Caco-2 (cell line): ENCODE measurements around the gene AFF1. TPM values are rescaled to one million over a fixed set of nuclear protein-coding genes. Genes with fewer than 3 reads are reported as not detected.

ENCODE experiments used
- BruUV-seq: library from RNA; stranded (reverse); fragments of 400-500 nt; replicated peaks from 2 replicates; lab custom pipeline; 2021; lab: Mats Ljungman, UMichigan
- CTCF ChIA-PET: fragments of 300-600 bp; sonication (Branson Sonifier 250); formaldehyde crosslinking; loops from one replicate; lab custom pipeline; 2022; ENCODE audit warnings: antibody characterized with exemption; lab: Charles Lee
- POLR2A ChIA-PET: fragments of 300-600 bp; sonication (Branson Sonifier 250); formaldehyde crosslinking; loops from one replicate; lab custom pipeline; 2022; ENCODE audit warnings: antibody characterized with exemption; lab: Charles Lee
- DNase-seq, 2 experiments: peaks; one replicate each; pipeline versions ENCODE4 v3.0.0 to v3.0.0-alpha.2; 2020 to 2022
- H3K27me3 ChIP-seq: replicated peaks from 2 replicates; pipeline ENCODE4 v1.6.0; 2011; ENCODE audit warnings: low read length; ENCODE audit not compliant: control insufficient read depth, insufficient read depth
- H3K36me3 ChIP-seq: 2 replicates; pipeline ENCODE4 v1.5.1; 2011; ENCODE audit warnings: low read length; ENCODE audit not compliant: control insufficient read depth, insufficient read depth
- H3K4me1 ChIP-seq: fragments of 250-450 bp; sonication (Bioruptor Pico); 2 replicates; pipeline ENCODE4 v1.5.1; 2020; ENCODE audit warnings: mild to moderate bottlenecking
- H3K4me3 ChIP-seq: 2 replicates; pipeline ENCODE4 v1.5.1; 2011; ENCODE audit warnings: low read depth, mild to moderate bottlenecking, control low read depth, low read length
- H3K9me3 ChIP-seq: fragments of 250-450 bp; sonication (Bioruptor Pico); 2 replicates; pipeline ENCODE4 v1.5.1; 2020; ENCODE audit warnings: mild to moderate bottlenecking, moderate library complexity
- H3K27ac Mint-ChIP-seq: one replicate; pipeline ENCODE4 v1.8.0; 2022; ENCODE audit warnings: mixed read lengths; ENCODE audit not compliant: unreplicated experiment
- H3K27me3 Mint-ChIP-seq: one replicate; pipeline ENCODE4 v1.8.0; 2022; ENCODE audit warnings: mixed read lengths; ENCODE audit not compliant: insufficient read depth, unreplicated experiment
- H3K36me3 Mint-ChIP-seq: one replicate; pipeline ENCODE4 v1.8.0; 2022; ENCODE audit warnings: mild to moderate bottlenecking, mixed read lengths; ENCODE audit not compliant: insufficient read depth, unreplicated experiment
- H3K4me1 Mint-ChIP-seq: one replicate; pipeline ENCODE4 v1.8.0; 2022; ENCODE audit warnings: low read depth, mixed read lengths; ENCODE audit not compliant: unreplicated experiment
- H3K4me3 Mint-ChIP-seq: one replicate; pipeline ENCODE4 v1.8.0; 2022; ENCODE audit warnings: mild to moderate bottlenecking, moderate library complexity, mixed read lengths; ENCODE audit not compliant: unreplicated experiment
- H3K9me3 Mint-ChIP-seq: one replicate; pipeline ENCODE4 v1.8.0; 2022; ENCODE audit warnings: mixed read lengths; ENCODE audit not compliant: unreplicated experiment
- intact Hi-C: fragments of 100-400 bp; cut with micrococcal nuclease; formaldehyde crosslinking; loops from one replicate; pipeline ENCODE4 v1.10.0; 2022; ENCODE audit not compliant: unreplicated experiment
- total RNA-seq: library from RNA; stranded (reverse); gene quantifications from 2 replicates; pipeline ENCODE4 v1.2.3, GENCODE V29; 2022
- TF ChIP-seq, protein P1 (sequence below), 2 experiments: fragments of 200-600 bp in 1 of 2; IDR thresholded peaks; 1 replicate in 1 of 2; 2 replicates in 1 of 2; pipeline versions ENCODE4 v1.5.1 to v1.8.0; 2011 to 2022; ENCODE audit warnings: antibody characterized with exemption in 1 of 2, control low read depth in 1 of 2, inconsistent platforms in 1 of 2, low read depth in 1 of 2, low read length in 1 of 2, mild to moderate bottlenecking in 1 of 2, moderate library complexity in 1 of 2; ENCODE audit not compliant: insufficient read depth in 1 of 2, severe bottlenecking in 1 of 2, unreplicated experiment in 1 of 2

Gene AFF1
- total RNA-seq, 1 experiment from 2014 or later = 48.3 TPM

DNA sequence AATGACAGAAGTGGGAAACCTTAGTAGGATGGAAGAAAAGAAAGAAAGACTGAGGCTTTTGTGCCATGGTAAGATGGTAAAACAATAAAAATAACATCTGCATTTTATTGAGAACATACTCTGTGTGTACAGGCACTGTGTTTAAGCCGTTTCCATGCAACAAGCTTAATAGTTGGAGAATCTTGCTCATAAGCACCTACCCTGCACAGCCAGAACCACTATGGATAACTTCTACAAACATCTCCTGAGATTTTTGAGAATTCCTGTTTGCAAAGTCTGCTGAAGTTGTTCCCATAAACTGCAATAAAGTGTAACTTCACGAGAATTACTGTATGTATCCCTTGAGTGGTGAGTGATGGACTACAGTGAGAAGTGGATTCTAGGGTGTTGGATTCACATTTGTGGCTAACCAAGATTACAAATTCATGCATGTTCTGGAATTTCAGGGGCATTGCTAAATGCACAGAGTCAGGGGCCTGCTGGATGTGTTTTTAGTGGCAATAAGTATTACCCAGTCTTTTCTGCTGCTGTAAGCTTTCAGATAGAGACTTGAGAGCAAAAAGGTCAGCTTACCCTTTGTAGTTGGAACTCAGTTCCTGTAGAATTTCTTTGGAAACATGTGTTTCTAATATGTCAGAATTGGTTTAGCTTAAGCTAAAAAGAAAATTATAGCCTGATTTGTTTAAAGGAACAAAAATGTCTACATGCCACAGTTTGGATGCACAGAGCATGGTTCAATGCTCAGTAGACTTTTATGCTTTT, 132.5 kb downstream of the AFF1 start:
- BruUV-seq = no TSS peak
- no peaks in the 10 kb centered on the region for H3K27me3 Mint-ChIP-seq
- intact Hi-C loops = no loop called here
- Histone ChIP-seq H3K4me1 (no peaks in the 10 kb centered on the region), H3K9me3 (no peaks in the 10 kb centered on the region), H3K36me3 (no peaks in the 10 kb centered on the region), H3K27me3 (no peaks in the 10 kb centered on the region), H3K4me3 (no peak overlapping the region)
- H3K4me3 Mint-ChIP-seq = no peak overlapping the region
- H3K36me3 Mint-ChIP-seq = peaks cover 16% of the 10 kb centered on the region
- no peaks in the 10 kb centered on the region for H3K9me3 Mint-ChIP-seq
- no peak overlapping the region for H3K27ac Mint-ChIP-seq
- DNase-seq = no peak
- TF ChIP-seq, protein P1, sequence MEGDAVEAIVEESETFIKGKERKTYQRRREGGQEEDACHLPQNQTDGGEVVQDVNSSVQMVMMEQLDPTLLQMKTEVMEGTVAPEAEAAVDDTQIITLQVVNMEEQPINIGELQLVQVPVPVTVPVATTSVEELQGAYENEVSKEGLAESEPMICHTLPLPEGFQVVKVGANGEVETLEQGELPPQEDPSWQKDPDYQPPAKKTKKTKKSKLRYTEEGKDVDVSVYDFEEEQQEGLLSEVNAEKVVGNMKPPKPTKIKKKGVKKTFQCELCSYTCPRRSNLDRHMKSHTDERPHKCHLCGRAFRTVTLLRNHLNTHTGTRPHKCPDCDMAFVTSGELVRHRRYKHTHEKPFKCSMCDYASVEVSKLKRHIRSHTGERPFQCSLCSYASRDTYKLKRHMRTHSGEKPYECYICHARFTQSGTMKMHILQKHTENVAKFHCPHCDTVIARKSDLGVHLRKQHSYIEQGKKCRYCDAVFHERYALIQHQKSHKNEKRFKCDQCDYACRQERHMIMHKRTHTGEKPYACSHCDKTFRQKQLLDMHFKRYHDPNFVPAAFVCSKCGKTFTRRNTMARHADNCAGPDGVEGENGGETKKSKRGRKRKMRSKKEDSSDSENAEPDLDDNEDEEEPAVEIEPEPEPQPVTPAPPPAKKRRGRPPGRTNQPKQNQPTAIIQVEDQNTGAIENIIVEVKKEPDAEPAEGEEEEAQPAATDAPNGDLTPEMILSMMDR (IDR thresholded peaks at IDR 0.05; ENCODE audit: insufficient read depth in 1 of 2, low read depth in 1 of 2, low read length in 1 of 2, severe bottlenecking in 1 of 2, unreplicated experiment in 1 of 2) = no peak
- CTCF ChIA-PET = no interaction called here
- peaks cover 7% of the 10 kb centered on the region for H3K4me1 Mint-ChIP-seq
- POLR2A ChIA-PET = no interaction called here

DNA sequence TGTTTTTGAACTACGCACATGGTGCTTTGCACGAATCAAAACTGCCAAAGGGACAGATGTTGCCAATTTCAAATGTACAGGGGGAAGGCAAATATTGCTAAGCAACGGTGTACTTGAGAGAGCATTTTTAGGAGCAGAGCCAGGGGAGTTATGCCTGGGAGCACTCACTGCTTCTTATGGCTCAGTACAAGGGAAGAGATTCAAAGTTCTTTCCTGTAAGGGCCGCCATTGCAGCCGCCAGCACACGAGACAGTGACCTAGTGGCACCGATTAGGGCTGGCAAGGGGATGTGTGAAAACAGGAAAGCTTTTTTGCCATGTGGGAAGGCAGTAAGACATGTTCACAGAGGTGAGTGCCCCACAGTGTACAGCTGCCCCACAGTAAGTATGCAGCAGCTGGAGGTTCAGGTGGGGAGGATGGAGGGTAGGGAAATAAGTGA, 133.8 kb downstream of the AFF1 start:
- Histone ChIP-seq H3K4me1 (no peaks in the 10 kb centered on the region), H3K9me3 (no peaks in the 10 kb centered on the region), H3K27me3 (no peaks in the 10 kb centered on the region), H3K36me3 (no peaks in the 10 kb centered on the region), H3K4me3 (no peak overlapping the region)
- H3K4me3 Mint-ChIP-seq = no peak overlapping the region
- H3K4me1 Mint-ChIP-seq = peaks cover 7% of the 10 kb centered on the region
- CTCF ChIA-PET = no interaction called here
- H3K27ac Mint-ChIP-seq = no peak overlapping the region
- DNase-seq = no peak
- H3K27me3 Mint-ChIP-seq = no peaks in the 10 kb centered on the region
- no peaks in the 10 kb centered on the region for H3K9me3 Mint-ChIP-seq
- peaks cover 17% of the 10 kb centered on the region for H3K36me3 Mint-ChIP-seq
- TF ChIP-seq, protein P1 (IDR thresholded peaks at IDR 0.05; ENCODE audit: insufficient read depth in 1 of 2, low read depth in 1 of 2, low read length in 1 of 2, severe bottlenecking in 1 of 2, unreplicated experiment in 1 of 2) = no peak
- POLR2A ChIA-PET = no interaction called here
- intact Hi-C loops = no loop called here
- no TSS peak for BruUV-seq

DNA sequence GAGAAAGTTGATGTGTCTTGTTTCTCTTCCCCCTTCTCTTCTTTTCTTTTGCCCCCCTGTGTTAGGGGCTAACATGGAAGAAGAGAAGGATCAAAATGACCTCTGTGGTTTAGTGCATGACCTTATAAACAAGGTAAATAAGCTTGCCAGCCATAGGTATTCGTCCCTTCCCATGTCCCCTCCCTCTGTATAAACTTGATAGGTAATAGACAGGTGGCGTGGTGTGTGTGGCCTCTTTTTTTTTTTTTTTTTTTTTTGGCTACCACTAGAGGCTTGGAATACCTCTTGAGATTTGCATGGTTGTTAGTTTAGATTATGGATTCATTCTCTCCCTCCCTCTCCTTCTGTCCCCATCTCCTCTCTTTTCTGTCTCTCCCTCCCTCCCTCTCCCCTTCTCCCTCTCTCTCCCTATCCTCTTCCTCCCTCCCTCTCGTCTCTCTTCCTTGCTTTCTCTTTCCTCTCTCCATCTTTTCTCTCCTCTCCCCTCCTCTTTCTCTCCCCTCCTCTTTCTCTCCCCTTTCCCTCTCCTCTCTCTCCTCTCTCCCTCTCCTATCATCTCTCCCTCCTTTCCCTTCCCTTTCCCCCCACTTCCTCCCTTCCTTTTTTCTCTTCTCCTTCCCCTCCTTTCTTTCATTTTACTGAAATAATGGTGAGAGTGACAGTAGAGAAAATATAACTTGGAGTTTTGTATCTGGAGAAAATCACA, 134.4 kb downstream of the AFF1 start:
- DNase-seq = no peak
- Histone ChIP-seq H3K36me3 (no peaks in the 10 kb centered on the region), H3K9me3 (no peaks in the 10 kb centered on the region), H3K4me3 (no peak overlapping the region), H3K4me1 (no peaks in the 10 kb centered on the region), H3K27me3 (no peaks in the 10 kb centered on the region)
- H3K36me3 Mint-ChIP-seq = peaks cover 22% of the 10 kb centered on the region
- TF ChIP-seq, protein P1 (IDR thresholded peaks at IDR 0.05; ENCODE audit: insufficient read depth in 1 of 2, low read depth in 1 of 2, low read length in 1 of 2, severe bottlenecking in 1 of 2, unreplicated experiment in 1 of 2) = no peak
- no peaks in the 10 kb centered on the region for H3K27me3 Mint-ChIP-seq
- intact Hi-C loops = no loop called here
- H3K4me3 Mint-ChIP-seq = no peak overlapping the region
- no peak overlapping the region for H3K27ac Mint-ChIP-seq
- H3K4me1 Mint-ChIP-seq = peaks cover 7% of the 10 kb centered on the region
- H3K9me3 Mint-ChIP-seq = no peaks in the 10 kb centered on the region
- ChIA-PET POLR2A (no interaction called here), CTCF (no interaction called here)
- BruUV-seq = no TSS peak
